GM12878 (cell line): ENCODE results near the gene MRPS9. TPM values are rescaled to one million over a fixed set of nuclear protein-coding genes. Genes with fewer than 3 reads are reported as not detected.

Experiments
- ATAC-seq: fragments of 200-7000 bp; cut with Tn5 transposase; 3 replicates; pipeline ENCODE4 v1.9.1; 2020; ENCODE audit warnings: mild to moderate bottlenecking, moderate library complexity
- BruUV-seq: library from RNA; stranded (reverse); fragments of 400-500 nt; replicated peaks from 2 replicates; lab custom pipeline; 2021; lab: Mats Ljungman, UMichigan
- CTCF ChIA-PET: fragments of 300-600 bp; sonication (Branson Sonifier 250); formaldehyde crosslinking; extraction: SDS; loops from one replicate; lab custom pipeline; 2021; ENCODE audit warnings: inconsistent platforms; lab: Yijun Ruan, JAX
- POLR2A ChIA-PET: fragments of 350-600 bp; formaldehyde crosslinking; extraction: SDS; loops from one replicate; lab custom pipeline; 2021; ENCODE audit warnings: inconsistent platforms; lab: Charles Lee
- RAD21 ChIA-PET: fragments of 300-600 bp; sonication (Branson Sonifier 250); formaldehyde crosslinking; loops from one replicate; lab custom pipeline; 2023; ENCODE audit warnings: antibody characterized with exemption; ENCODE audit not compliant: unreplicated experiment; lab: Charles Lee
- SMC1A ChIA-PET: fragments of 300-600 bp; sonication (Branson Sonifier 250); formaldehyde crosslinking; loops from one replicate; lab custom pipeline; 2023; ENCODE audit not compliant: unreplicated experiment, uncharacterized antibody; lab: Charles Lee
- DNase-seq: peaks from one replicate; pipeline ENCODE4 v3.0.0-alpha.2; 2011; ENCODE audit warnings: low read depth, low spot score
- FAIRE-seq: peaks from 3 replicates; lab custom pipeline; 2011; peaks lifted over from hg19 to GRCh38; lab: Jason Lieb, UNC
- H2AFZ ChIP-seq: 2 replicates; pipeline ENCODE4 v1.6.0; 2011; ENCODE audit warnings: low read depth, low read length, control low read depth; ENCODE audit not compliant: control insufficient read depth
- H3K27ac ChIP-seq: 2 replicates; pipeline ENCODE4 v1.5.1; 2011; ENCODE audit warnings: control low read depth; ENCODE audit not compliant: control insufficient read depth, insufficient read depth
- H3K27me3 ChIP-seq, 2 experiments: replicated peaks in 1 of 2; 2 replicates each; pipeline versions ENCODE4 v1.6.0 to v1.6.1; 2011; ENCODE audit warnings: low read length in 1 of 2; ENCODE audit not compliant: control insufficient read depth in 2 of 2, insufficient read depth in 2 of 2
- H3K36me3 ChIP-seq, 2 experiments: 2 replicates each; pipeline ENCODE4 v1.5.1; 2011; ENCODE audit warnings: low read length in 1 of 2; ENCODE audit not compliant: control insufficient read depth in 2 of 2, insufficient read depth in 2 of 2
- H3K4me1 ChIP-seq: 2 replicates; pipeline ENCODE4 v1.6.1; 2011; ENCODE audit warnings: mild to moderate bottlenecking, low read length, moderate library complexity, mixed read lengths; ENCODE audit not compliant: control insufficient read depth, insufficient read depth
- H3K4me2 ChIP-seq: 2 replicates; pipeline ENCODE4 v1.6.0; 2011; ENCODE audit warnings: control low read depth; ENCODE audit not compliant: control insufficient read depth, insufficient read depth
- H3K4me3 ChIP-seq: fragments of 200-600 bp; sonication (generic); 2 replicates; pipeline ENCODE4 v1.5.1; 2016
- H3K79me2 ChIP-seq: 2 replicates; pipeline ENCODE4 v1.6.0; 2011; ENCODE audit warnings: low read length; ENCODE audit not compliant: control insufficient read depth, insufficient read depth
- H3K9ac ChIP-seq: 2 replicates; pipeline ENCODE4 v1.8.0; 2011; ENCODE audit warnings: low read length, control low read depth, mixed read lengths; ENCODE audit not compliant: control insufficient read depth, insufficient read depth
- H3K9me3 ChIP-seq: replicated peaks from 3 replicates; pipeline ENCODE4 v1.5.1; 2011; ENCODE audit warnings: mild to moderate bottlenecking, low read length; ENCODE audit not compliant: control insufficient read depth, insufficient read depth
- H4K20me1 ChIP-seq: 2 replicates; pipeline ENCODE4 v1.6.0; 2011; ENCODE audit not compliant: control insufficient read depth, insufficient read depth
- CREB1 ChIP-seq: IDR thresholded peaks from 2 replicates; pipeline ENCODE4 v1.6.1; 2012; ENCODE audit warnings: low read depth, mild to moderate bottlenecking, inconsistent platforms
- IKZF2 ChIP-seq, 2 experiments: fragments of 450-650 bp; IDR thresholded peaks; 2 replicates each; pipeline ENCODE4 v1.6.1; 2017; ENCODE audit warnings: mild to moderate bottlenecking in 2 of 2, moderate library complexity in 2 of 2
- KAT2A ChIP-seq: conservative IDR thresholded peaks from 2 replicates; pipeline ENCODE4 v1.6.1; 2011; ENCODE audit warnings: low read depth, low read length; ENCODE audit not compliant: control insufficient read depth
- NFYB ChIP-seq: IDR thresholded peaks from 2 replicates; pipeline ENCODE4 v1.6.1; 2011; ENCODE audit warnings: low read depth, mild to moderate bottlenecking, low read length, improper control_type of control experiment, moderate library complexity; ENCODE audit not compliant: insufficient read depth
- RB1 ChIP-seq: fragments of 450-650 bp; formaldehyde crosslinking; IDR thresholded peaks from 2 replicates; pipeline ENCODE4 v1.6.1; 2017; ENCODE audit warnings: mild to moderate bottlenecking, borderline replicate concordance
- RBBP5 ChIP-seq: fragments of 200-600 bp; sonication (generic); conservative IDR thresholded peaks from 2 replicates; pipeline ENCODE4 v1.6.1; 2016
- SKIL ChIP-seq: fragments of 450-650 bp; IDR thresholded peaks from 2 replicates; pipeline ENCODE4 v1.6.1; 2017; ENCODE audit warnings: mild to moderate bottlenecking, low read depth, inconsistent platforms; ENCODE audit not compliant: poor library complexity, severe bottlenecking
- SP1 ChIP-seq: IDR thresholded peaks from one replicate; pipeline ENCODE4 v1.6.1; 2011; ENCODE audit warnings: low read depth, low read length
- SREBF2 ChIP-seq: IDR thresholded peaks from 2 replicates; pipeline ENCODE4 v1.6.1; 2012; ENCODE audit warnings: mild to moderate bottlenecking, low read length
- SRF ChIP-seq, 2 experiments: IDR thresholded peaks; 2 replicates each; pipeline ENCODE4 v1.6.1; 2011; ENCODE audit warnings: low read depth in 2 of 2, low read length in 2 of 2, mild to moderate bottlenecking in 1 of 2, moderate library complexity in 1 of 2
- STAT1 ChIP-seq: fragments of 450-650 bp; conservative IDR thresholded peaks from 2 replicates; pipeline ENCODE4 v1.6.1; 2014; ENCODE audit warnings: antibody characterized with exemption, mild to moderate bottlenecking
- STAT3 ChIP-seq: IDR thresholded peaks from 2 replicates; pipeline ENCODE4 v1.6.1; 2011; ENCODE audit warnings: low read depth, low read length, improper control_type of control experiment
- ZBED1 ChIP-seq: IDR thresholded peaks from 2 replicates; pipeline ENCODE4 v1.6.1; 2016; ENCODE audit warnings: borderline replicate concordance
- ZSCAN29 ChIP-seq: fragments of 450-650 bp; IDR thresholded peaks from 2 replicates; pipeline ENCODE4 v1.6.1; 2017; ENCODE audit warnings: mild to moderate bottlenecking, moderate library complexity
- WGBS: methylation state at CpG from one replicate; pipeline ENCODE4 v1.1.6; 2016; ENCODE audit warnings: low lambda C conversion rate; ENCODE audit not compliant: insufficient replicate concordance, insufficient coverage; ENCODE audit errors: missing lambda C conversion rate; 5-methylcytosine and 5-hydroxymethylcytosine counted together
- in situ Hi-C: fragments of 300-500 bp; cut with MboI; formaldehyde crosslinking; loops from 9 replicates; pipeline ENCODE4 v1.14.3; 2018; ENCODE audit warnings: mixed read lengths
- intact Hi-C: fragments of 100-400 bp; cut with micrococcal nuclease; formaldehyde crosslinking; loops from one replicate; pipeline ENCODE4 v1.14.2; 2022; ENCODE audit not compliant: unreplicated experiment
- polyA plus RNA-seq, 11 experiments: library from polyadenylated mRNA; depleted of rRNA in 4 of 11; unstranded in 6 of 11; stranded (reverse) in 5 of 11; fragments of >200 nt; fragmentation: Nextera tagmentation in 4 of 11; fragmentation: Illumina TruSeq in 1 of 11; extraction: Ambion mirVana in 4 of 11; extraction: Trizol in 1 of 11; gene quantifications; 1 replicate in 1 of 11; 2 replicates in 10 of 11; pipeline versions ENCODE4 v1.2.1 to v1.2.3, GENCODE V29; 2011 to 2016; ENCODE audit warnings: inconsistent platforms in 2 of 11, missing spikeins in 2 of 11, low read depth in 1 of 11
- total RNA-seq, 4 experiments: library from RNA; depleted of rRNA in 3 of 4; stranded (reverse); fragments of >200 nt in 3 of 4; fragmentation: Illumina TruSeq in 1 of 4; extraction: Trizol in 1 of 4; gene quantifications; 2 replicates each; pipeline versions ENCODE4 v1.2.1 to v1.2.3, GENCODE V29; 2013 to 2021
- TF ChIP-seq, protein P1 (sequence below): fragments of 450-650 bp; formaldehyde crosslinking; IDR thresholded peaks from 2 replicates; pipeline ENCODE4 v1.4.0; 2022; ENCODE audit warnings: mild to moderate bottlenecking, moderate library complexity
- TF ChIP-seq, protein P2 (sequence below): IDR thresholded peaks from 2 replicates; pipeline ENCODE4 v1.6.1; 2012; ENCODE audit warnings: low read length, inconsistent platforms
- TF ChIP-seq, protein P3 (sequence below): fragments of 150-350 bp; IDR thresholded peaks from 2 replicates; pipeline ENCODE4 v1.6.1; 2014; ENCODE audit warnings: mild to moderate bottlenecking, low read depth, low read length

The MRPS9 gene
- total and polyA plus RNA-seq, 10 of the 15 experiments (the other 5 are each of a cell fraction or from before 2014, with no cell fraction given): 39.1 to 111 (median 63.4) TPM

DNA sequence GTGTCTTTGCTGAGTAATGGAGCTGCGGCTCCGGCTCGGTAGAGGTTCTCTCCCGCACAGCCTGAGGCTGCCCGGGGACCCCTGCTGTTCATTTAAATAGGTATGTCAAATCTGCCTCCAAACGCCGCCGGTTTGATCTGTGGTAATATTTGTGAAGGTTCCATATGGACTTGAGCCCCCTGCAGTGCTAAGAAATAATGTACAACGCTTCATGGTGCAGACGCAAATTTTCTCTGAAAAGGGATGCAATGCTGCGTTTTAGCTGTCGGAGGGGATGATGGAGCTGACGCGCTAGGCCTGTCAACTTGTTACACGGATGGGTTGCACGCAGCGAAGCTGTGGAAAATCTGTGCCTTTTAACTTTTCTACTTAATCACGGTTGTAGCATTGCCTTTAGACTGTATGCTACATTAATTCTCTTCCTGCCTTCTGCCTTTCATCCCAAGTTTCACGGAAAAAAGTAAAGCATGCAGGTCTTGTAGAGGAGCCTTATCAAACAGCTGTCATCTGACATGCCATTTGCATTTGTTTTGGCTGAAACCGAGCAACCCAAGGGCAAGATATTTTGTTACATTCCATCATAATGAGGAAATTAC is 43.2 kb downstream of the MRPS9 start:
- no peak for ATAC-seq
- in situ Hi-C loops: no loop called here
- no peak for TF ChIP-seq SRF (IDR thresholded peaks at IDR 0.05; ENCODE audit: low read depth in 2 of 2, low read length in 2 of 2)
- TF ChIP-seq, protein P1, sequence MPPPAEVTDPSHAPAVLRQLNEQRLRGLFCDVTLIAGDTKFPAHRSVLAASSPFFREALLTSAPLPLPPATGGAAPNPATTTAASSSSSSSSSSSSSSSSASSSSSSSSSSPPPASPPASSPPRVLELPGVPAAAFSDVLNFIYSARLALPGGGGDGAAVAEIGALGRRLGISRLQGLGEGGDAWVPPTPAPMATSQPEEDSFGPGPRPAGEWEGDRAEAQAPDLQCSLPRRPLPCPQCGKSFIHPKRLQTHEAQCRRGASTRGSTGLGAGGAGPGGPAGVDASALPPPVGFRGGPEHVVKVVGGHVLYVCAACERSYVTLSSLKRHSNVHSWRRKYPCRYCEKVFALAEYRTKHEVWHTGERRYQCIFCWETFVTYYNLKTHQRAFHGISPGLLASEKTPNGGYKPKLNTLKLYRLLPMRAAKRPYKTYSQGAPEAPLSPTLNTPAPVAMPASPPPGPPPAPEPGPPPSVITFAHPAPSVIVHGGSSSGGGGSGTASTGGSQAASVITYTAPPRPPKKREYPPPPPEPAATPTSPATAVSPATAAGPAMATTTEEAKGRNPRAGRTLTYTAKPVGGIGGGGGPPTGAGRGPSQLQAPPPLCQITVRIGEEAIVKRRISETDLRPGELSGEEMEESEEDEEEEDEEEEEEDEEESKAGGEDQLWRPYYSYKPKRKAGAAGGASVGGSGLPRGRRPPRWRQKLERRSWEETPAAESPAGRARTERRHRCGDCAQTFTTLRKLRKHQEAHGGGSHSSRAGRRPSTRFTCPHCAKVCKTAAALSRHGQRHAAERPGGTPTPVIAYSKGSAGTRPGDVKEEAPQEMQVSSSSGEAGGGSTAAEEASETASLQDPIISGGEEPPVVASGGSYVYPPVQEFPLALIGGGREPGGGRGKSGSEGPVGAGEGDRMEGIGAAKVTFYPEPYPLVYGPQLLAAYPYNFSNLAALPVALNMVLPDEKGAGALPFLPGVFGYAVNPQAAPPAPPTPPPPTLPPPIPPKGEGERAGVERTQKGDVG (CRISPR knock-in tag): no peak
- no peak for TF ChIP-seq RBBP5
- TF ChIP-seq STAT3: no peak
- TF ChIP-seq SREBF2: no peak
- no peak for TF ChIP-seq NFYB
- TF ChIP-seq, protein P2, sequence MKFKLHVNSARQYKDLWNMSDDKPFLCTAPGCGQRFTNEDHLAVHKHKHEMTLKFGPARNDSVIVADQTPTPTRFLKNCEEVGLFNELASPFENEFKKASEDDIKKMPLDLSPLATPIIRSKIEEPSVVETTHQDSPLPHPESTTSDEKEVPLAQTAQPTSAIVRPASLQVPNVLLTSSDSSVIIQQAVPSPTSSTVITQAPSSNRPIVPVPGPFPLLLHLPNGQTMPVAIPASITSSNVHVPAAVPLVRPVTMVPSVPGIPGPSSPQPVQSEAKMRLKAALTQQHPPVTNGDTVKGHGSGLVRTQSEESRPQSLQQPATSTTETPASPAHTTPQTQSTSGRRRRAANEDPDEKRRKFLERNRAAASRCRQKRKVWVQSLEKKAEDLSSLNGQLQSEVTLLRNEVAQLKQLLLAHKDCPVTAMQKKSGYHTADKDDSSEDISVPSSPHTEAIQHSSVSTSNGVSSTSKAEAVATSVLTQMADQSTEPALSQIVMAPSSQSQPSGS: no peak
- no peak for TF ChIP-seq SKIL
- TF ChIP-seq RB1: no peak
- no peak for TF ChIP-seq CREB1
- no peak for TF ChIP-seq ZSCAN29
- no peak for TF ChIP-seq KAT2A
- TF ChIP-seq IKZF2 (IDR thresholded peaks at IDR 0.05): no peak
- TF ChIP-seq ZBED1: no peak
- TF ChIP-seq SP1: no peak
- TF ChIP-seq, protein P3, sequence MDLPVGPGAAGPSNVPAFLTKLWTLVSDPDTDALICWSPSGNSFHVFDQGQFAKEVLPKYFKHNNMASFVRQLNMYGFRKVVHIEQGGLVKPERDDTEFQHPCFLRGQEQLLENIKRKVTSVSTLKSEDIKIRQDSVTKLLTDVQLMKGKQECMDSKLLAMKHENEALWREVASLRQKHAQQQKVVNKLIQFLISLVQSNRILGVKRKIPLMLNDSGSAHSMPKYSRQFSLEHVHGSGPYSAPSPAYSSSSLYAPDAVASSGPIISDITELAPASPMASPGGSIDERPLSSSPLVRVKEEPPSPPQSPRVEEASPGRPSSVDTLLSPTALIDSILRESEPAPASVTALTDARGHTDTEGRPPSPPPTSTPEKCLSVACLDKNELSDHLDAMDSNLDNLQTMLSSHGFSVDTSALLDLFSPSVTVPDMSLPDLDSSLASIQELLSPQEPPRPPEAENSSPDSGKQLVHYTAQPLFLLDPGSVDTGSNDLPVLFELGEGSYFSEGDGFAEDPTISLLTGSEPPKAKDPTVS: no peak
- TF ChIP-seq STAT1: no peak
- Histone ChIP-seq H3K4me1 (no peaks in the 10 kb centered on the region), H3K9me3 (no peaks in the 10 kb centered on the region), H2AFZ (no peak overlapping the region), H3K4me3 (no peak overlapping the region), H3K36me3 (0 out of 4 replicates have a peak, but pooled peaks cover 0 to 4% of the 10 kb centered on the region in 2 experiments), H3K27ac (no peak overlapping the region), H3K9ac (no peak overlapping the region), H4K20me1 (no peaks in the 10 kb centered on the region), H3K27me3 (no peaks in the 10 kb centered on the region), H3K4me2 (no peak overlapping the region), H3K79me2 (no peaks in the 10 kb centered on the region)
- no TSS peak for BruUV-seq
- ChIA-PET RAD21 (no interaction called here), SMC1A (interaction anchor here (0.7 kb wide), 2 partner anchors 7 to 447 kb away, joined by 3 read pairs; no protein-coding TSS in a partner anchor), POLR2A (interaction anchor here (0.7 kb wide), 1 partner anchor 18 kb away, joined by 4 read pairs; no protein-coding TSS in a partner anchor), CTCF (interaction anchor here (0.7 kb wide), 1 partner anchor 34 kb away, joined by 4 read pairs; no protein-coding TSS in a partner anchor)
- intact Hi-C loops: no loop called here
- no peak for FAIRE-seq
- WGBS: 95% methylated on average over 20 of the region's 20 CpGs
- DNase-seq: no peak
